Measurements from ENCODE around the gene JPH3.

The JPH3 gene

DNA sequence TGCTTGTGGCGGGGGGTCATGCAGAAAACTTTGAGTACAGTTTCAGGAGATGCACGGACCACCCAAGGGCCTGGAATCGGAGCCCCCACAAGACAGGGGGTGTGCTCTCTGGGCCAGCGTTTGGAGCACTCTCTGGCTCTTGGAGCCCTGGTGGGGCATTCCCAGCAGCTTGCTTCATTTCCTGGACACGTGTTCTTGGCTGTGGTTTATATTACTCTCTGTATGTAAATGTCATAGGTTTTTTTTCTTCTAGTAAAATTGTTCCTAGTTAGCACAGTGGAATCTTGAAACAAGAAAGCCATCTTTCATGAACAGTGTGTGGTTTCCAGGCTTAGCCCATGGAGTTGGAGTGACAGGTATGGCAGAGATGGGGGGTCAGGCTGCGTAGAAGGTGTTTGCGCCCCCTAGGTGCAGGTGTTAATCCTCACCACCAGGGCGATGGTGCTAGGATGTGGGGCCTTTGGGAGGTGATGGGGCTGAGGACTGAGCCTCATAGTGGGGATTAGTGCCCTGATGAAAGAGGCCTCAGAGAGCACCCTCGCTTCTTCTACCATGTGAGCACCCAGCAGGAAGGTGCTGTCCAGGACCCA is 79.8 kb downstream of the JPH3 start:
- DNase-seq (ENCODE audit: low read depth in 2 of 2) = no peak

- DNase-seq (ENCODE audit: low read depth in 2 of 2) = no peak
These were observed 80.6 kb downstream of the JPH3 start for GRCh38 chr16:87682852-87683399.

DNA sequence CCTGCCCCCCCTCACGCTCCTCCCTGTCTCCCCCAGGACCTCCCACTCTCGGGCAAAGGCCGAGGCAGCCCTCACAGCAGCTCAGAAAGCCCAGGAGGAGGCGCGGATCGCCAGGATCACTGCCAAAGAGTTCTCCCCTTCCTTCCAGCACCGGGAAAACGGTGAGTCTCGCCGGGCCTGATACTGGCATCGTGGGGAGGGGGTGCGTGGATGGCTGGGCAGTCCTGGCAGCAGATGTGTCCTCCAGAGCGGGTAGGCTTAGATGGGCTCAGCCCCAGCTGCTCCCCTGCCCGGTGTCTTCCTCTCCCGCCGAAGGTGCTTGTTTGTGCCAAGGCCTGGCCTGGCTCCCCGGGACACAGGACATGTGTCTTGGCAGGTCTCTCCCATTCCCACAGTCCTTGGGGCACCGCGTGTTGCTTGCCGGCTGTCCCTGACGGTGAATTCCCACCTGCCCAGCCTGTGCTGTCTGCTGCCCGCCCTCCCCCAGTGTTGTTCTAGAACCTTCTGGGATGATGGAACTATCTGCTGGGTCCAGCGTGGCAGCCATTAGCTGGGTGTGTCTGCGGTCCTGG is 81.9 kb downstream of the JPH3 start:
- DNase-seq (ENCODE audit: low read depth in 2 of 2) = no peak

DNA sequence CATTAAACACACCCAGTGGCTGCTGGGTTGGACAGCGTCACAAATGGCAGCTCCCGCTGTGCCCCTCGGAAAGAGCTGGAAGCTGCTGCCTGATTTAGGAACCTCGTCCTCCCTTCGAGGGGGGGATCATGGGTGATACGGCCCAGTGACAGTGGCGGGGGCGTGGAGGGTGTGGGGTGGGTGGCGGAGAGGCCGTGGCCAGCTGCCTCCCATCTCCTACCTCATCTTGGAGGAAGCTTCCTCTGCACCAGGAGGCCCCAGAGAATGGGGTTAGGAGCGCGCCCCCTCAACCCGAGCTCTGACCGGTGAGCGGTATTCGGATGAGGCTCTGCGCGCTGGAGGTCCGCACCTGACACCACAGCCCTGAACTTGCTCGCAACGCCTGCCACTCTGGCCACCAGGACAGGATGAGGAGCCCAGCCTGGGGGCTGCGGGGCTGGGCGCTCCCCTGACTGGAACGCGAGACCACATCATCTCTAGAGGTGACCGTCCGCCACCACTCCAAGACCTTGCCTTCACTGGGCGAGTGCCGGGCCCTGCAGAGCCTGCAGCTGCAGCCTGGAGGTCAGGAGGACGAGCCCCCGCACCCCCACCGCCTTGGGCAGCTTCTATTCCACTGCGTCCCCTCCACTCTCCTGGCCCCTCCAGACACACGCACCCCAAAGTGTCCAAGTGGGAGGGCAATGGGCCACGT is 82.5 kb downstream of the JPH3 start:
- DNase-seq (ENCODE audit: low read depth in 2 of 2) = no peak

DNA sequence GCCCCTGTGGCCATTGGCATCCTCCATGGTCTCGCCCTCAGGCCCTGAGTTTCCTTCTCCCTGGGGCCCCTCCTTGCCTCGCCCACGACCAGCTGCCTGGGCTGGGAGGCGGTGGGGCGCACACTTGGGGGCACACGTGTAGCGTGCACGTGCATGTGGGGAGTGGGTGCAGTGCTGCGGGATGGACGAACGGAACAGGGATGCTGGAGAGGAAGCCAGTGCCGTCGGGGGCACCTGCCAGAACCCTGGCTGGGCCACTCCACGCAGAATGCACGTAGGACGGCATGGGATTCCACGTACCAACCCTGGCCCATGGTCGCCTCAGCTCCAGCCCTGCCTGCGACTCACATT is 83.1 kb downstream of the JPH3 start:
- DNase-seq (ENCODE audit: low read depth in 2 of 2) = no peak

DNA sequence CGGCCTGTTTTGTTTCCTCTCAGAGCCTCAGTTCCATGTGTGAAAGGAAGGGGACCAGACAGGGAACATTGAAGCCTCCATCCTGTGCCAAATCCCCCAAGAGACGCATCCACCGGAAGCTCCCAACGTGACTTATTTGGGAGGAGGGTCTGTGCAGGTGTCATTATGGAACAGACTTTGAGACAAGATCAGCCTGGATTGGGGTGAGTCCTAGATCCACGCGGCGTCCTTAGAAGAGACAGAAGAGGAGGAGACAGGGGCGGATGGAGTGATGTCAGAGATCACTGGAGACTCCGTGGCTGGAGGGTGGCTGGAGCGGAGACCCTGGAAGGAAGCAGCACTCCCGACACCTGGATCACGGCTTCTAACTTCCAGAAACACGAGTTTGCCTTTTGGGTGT is 83.5 kb downstream of the JPH3 start:
- DNase-seq (ENCODE audit: low read depth in 2 of 2) = no peak

- DNase-seq (ENCODE audit: low read depth in 2 of 2) = no peak
These were observed 84.4 kb downstream of the JPH3 start for GRCh38 chr16:87686697-87687096.

DNA sequence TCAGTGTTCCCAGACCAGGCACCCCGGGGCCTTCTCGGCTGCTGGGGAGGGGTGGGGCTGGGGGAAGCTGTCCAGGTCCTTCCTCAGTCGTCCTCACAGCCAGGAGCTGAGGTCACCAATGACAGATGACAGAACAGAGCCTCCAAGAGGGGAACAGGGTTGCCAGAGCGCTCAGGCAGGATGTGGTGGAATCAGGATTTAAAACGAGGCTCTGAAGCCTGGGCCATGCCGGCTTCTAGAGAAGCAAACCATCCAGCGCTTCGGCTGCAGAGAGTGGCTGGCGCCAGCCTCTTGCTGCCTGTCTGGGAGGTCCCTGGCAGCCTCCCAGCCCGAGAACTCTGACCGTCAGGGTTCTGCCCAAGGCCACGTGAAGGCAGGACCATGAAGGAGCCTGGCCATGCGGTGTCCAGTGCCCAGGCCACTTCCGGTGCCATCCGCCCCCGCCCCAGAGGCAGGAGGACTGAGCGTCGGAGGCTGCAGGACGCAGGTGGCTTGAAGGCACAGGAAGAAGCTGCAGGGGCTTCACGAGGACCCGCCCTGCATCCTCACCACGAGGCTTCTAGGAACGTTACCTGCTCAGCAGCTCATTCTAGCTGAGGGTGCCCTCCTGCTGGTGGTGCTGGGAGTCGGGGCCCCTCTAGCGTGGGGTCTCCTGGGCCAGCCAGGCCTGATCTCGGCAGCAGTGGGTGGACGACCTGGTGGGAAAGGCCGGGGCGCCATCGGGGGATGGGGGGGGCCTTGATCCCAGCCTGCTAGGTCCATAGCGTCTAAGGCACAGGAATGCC is 85.0 kb downstream of the JPH3 start:
- DNase-seq (ENCODE audit: low read depth in 2 of 2) = no peak

- DNase-seq (ENCODE audit: low read depth in 2 of 2) = no peak
These were observed 85.8 kb downstream of the JPH3 start for GRCh38 chr16:87687998-87688529.

- no peak for DNase-seq (ENCODE audit: low read depth in 2 of 2)
These were observed 86.8 kb downstream of the JPH3 start for GRCh38 chr16:87688876-87689815.

DNA sequence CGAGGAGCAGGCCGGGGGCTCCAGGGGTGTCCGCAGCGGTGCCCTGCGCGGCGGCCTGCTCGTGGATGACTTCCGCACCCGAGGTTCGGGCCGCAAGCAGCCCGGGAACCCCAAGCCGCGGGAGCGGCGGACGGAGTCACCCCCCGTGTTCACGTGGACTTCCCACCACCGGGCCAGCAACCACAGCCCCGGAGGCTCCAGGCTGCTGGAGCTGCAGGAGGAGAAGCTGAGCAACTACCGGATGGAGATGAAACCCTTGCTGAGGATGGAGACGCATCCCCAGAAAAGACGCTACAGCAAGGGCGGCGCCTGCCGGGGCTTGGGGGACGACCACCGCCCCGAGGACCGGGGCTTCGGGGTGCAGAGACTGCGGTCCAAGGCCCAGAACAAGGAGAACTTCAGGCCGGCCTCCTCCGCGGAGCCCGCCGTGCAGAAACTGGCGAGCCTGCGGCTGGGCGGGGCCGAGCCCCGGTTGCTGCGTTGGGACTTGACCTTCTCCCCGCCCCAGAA is 87.7 kb downstream of the JPH3 start:
- no peak for DNase-seq (ENCODE audit: low read depth in 2 of 2)

DNA sequence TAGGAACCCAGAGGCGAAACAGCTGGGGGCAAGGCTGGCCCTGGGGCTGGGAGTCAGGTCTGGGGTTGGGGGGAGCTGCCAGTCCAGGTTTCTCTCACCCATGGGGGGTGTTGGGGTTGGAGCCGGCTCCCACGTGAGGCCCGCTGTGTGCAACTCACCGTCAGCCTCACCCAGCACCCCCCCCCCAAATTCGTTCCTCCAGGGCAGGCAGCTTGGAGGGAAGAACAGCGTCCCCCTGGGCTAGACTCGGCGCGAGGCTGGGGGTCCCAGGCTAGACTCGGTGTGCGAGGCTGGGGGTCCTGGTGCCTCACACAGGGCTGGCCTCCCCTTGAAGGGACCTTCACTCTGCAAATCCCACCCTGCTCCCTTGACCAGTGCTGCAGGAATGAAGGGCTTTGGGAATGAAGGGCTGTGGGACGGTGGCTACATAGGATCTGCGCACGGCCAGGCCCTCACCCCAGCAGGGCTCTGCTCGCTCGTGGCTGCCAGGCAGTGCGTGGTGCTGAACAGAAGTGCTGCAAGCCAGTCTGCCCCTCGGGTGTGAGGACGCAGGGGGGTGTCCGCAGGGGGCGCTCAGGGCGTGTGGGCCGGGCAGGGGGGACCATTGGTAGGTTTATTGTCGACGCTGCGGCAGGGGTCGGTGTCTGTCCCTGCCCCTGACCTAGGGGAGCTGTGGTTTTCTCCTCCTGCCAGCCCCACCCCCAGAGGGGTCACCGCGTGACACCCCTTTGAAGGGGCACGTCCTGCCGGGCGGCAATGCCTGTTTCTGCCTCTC is 88.8 kb downstream of the JPH3 start:
- no peak for DNase-seq (ENCODE audit: low read depth in 2 of 2)

DNA sequence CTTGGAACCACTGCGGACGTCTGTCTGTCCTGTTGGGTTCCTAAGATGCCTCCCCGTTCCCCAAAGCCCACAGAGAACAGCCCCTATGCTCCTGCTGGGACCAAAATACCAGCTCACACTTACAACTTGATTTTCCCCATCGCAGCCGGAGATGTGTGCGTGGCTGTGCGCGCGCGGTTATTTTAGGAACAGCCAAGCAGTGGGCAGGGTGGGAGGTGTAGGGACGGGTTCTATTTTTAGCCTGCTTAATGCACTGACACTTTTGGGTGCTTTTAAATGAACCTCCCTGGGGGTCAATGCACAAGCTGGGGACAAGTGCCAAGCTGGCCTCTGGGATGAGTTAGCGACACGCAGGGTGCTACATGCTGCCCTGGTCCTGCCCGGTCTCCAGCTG is 89.4 kb downstream of the JPH3 start:
- no peak for DNase-seq (ENCODE audit: low read depth in 2 of 2)

DNA sequence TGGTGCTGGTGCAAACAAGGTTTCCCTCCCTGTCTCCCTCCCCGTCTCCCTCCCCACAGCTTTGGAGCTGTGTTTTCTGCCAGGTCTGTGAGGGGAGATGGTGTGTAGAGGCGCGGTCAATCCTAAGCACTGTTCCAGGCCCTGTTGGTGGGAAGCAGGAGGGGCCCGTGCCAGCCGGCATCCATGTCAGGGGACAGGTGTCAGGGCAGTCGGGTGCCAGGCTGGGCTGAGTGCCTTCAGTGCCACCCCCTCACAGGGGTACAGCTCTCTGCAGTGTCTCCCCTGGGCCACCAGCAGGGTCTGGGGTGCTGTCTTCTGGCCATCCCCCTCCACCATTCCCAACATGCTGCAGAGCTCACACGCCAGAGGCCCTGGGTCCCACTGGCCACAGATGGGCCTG is 89.9 kb downstream of the JPH3 start:
- DNase-seq (ENCODE audit: low read depth in 2 of 2) = no peak

- no peak for DNase-seq (ENCODE audit: low read depth in 2 of 2)
These were observed 90.4 kb downstream of the JPH3 start for GRCh38 chr16:87692756-87693155.

GRCh38 chr16:87693827-87694226 is 91.5 kb downstream of the JPH3 start:
- no peak for DNase-seq (ENCODE audit: low read depth in 2 of 2)

DNA sequence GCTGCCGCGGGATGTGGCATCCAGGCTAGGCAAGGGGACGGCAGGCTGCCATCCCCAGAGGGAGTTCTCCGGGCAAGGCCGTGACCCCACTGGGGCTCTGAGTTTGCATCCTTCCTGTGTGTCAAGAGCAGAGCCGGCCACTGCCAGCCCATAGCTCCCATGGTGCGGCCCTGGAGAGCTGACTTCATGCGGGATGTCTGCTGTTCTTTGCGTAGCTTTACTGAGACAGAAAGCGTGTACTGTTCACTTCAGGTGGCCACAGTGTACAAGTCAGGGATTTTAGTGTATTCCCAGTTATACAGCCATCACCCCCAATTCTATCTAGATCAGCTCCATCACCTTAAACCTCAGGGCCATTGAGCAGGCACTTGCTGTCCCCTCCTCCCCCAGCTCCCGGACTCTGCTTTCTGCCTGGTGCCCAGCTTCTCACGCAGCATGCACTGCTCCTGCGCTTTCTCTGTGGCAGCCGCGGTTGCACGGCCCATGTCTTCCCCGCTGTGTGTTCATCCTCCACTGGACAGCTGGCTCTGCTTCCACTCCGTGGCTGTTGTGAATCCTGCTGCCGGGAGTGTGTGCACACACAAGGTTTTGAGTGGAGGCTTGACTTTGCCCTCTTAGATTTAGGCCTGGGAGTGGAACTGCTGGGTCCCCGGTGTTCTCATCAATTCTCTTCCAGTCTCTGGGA is 92.3 kb downstream of the JPH3 start:
- no peak for DNase-seq (ENCODE audit: low read depth in 2 of 2)

- DNase-seq (ENCODE audit: low read depth in 2 of 2) = no peak
These were observed 93.2 kb downstream of the JPH3 start for GRCh38 chr16:87695534-87695933.

- DNase-seq (ENCODE audit: low read depth in 2 of 2) = no peak
These were observed 94.4 kb downstream of the JPH3 start for GRCh38 chr16:87696726-87697125.

- DNase-seq (ENCODE audit: low read depth in 2 of 2) = no peak
These were observed 94.9 kb downstream of the JPH3 start for GRCh38 chr16:87697256-87697655.

All from stimulated activated CD4-positive, alpha-beta T cell treated with anti-CD3 and anti-CD28 coated beads, Interleukin-15, amount 100 ng/mL, for 48 hours (primary cell).